ENCODE data around the gene FAM177A1.

DNA sequence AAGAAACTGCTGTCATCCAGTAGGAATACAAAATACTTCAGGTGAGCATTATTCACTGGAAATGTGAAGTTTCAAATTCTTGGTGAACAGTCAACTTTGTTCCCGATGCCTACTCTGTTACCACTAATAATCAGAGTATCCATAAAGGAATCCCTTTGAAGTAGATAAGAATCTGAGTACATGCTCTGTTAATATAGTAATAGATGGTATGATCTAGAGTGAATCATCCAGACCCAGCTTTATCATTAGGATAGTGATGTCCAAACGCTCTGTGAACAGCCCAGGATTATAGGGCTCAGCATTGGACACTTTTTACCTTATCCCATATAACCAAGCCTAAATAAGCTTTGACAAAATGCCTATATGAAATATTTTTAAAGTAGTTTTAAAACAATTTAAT is 42.4 kb downstream of the FAM177A1 start:
- TF ChIP-seq, protein P1, sequence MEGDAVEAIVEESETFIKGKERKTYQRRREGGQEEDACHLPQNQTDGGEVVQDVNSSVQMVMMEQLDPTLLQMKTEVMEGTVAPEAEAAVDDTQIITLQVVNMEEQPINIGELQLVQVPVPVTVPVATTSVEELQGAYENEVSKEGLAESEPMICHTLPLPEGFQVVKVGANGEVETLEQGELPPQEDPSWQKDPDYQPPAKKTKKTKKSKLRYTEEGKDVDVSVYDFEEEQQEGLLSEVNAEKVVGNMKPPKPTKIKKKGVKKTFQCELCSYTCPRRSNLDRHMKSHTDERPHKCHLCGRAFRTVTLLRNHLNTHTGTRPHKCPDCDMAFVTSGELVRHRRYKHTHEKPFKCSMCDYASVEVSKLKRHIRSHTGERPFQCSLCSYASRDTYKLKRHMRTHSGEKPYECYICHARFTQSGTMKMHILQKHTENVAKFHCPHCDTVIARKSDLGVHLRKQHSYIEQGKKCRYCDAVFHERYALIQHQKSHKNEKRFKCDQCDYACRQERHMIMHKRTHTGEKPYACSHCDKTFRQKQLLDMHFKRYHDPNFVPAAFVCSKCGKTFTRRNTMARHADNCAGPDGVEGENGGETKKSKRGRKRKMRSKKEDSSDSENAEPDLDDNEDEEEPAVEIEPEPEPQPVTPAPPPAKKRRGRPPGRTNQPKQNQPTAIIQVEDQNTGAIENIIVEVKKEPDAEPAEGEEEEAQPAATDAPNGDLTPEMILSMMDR (IDR thresholded peaks at IDR 0.05; ENCODE audit: borderline replicate concordance, extremely low read depth, low read length, poor library complexity, severe bottlenecking): no peak
- TF ChIP-seq EZH2 (IDR thresholded peaks at IDR 0.05; ENCODE audit: borderline replicate concordance, low read depth, low read length, severe bottlenecking): no peak

Data from DND-41 (cell line).